Activated CD8-positive, alpha-beta memory T cell treated with anti-CD3 and anti-CD28 coated beads, Interleukin-2, amount 50 U/mL, for 1 hour (primary cell): ENCODE data around the gene OR2W3.

Experiments
- DNase-seq: peaks from one replicate; pipeline ENCODE4 v3.0.0-alpha.2; 2020; ENCODE audit errors: extremely low read depth

Gene OR2W3

GRCh38 chr1:247895163-247895637 lies at the start of gene OR2W3:
Gene OR2W3, plus strand, starts transcription at chr1:247895587. Its CDS starts 0 bp downstream, at chr1:247895587.
- no peak for DNase-seq

- DNase-seq, result no peak
Observed at GRCh38 chr1:247845693-247846017, 49.7 kb upstream of the OR2W3 start.

GRCh38 chr1:247848346-247848745 lies 47.0 kb upstream of the OR2W3 start:
- DNase-seq, result no peak

GRCh38 chr1:247849616-247850015 lies 45.8 kb upstream of the OR2W3 start:
- DNase-seq, result no peak

GRCh38 chr1:247854899-247855545 lies 40.4 kb upstream of the OR2W3 start:
- no peak for DNase-seq

- DNase-seq, result no peak
Observed at GRCh38 chr1:247855911-247856310, 39.5 kb upstream of the OR2W3 start.

GRCh38 chr1:247857069-247857984 lies 38.1 kb upstream of the OR2W3 start, which contains the start of gene TRIM58:
Gene TRIM58, plus strand, starts transcription at chr1:247857187. Its CDS starts 60 bp downstream, at chr1:247857247.
- no peak for DNase-seq

GRCh38 chr1:247857985-247858619 lies 37.3 kb upstream of the OR2W3 start:
- DNase-seq, result no peak

GRCh38 chr1:247862756-247863155 lies 32.6 kb upstream of the OR2W3 start:
- no peak for DNase-seq

- no peak for DNase-seq
Observed at GRCh38 chr1:247864644-247865043, 30.7 kb upstream of the OR2W3 start.

- no peak for DNase-seq
Observed at GRCh38 chr1:247865416-247865815, 30.0 kb upstream of the OR2W3 start.

GRCh38 chr1:247883346-247883745 lies 12.0 kb upstream of the OR2W3 start:
- no peak for DNase-seq

- DNase-seq, result no peak
Observed at GRCh38 chr1:247884797-247885413, 10.5 kb upstream of the OR2W3 start.

GRCh38 chr1:247895976-247896375 lies 589 bp downstream of the OR2W3 start:
- DNase-seq, result no peak

GRCh38 chr1:247904122-247904521 lies 8.7 kb downstream of the OR2W3 start:
- no peak for DNase-seq

GRCh38 chr1:247905181-247905580 lies 9.8 kb downstream of the OR2W3 start:
- no peak for DNase-seq

GRCh38 chr1:247905910-247906503 lies 10.6 kb downstream of the OR2W3 start:
- no peak for DNase-seq

- DNase-seq, result no peak
Observed at GRCh38 chr1:247906504-247907047, 11.2 kb downstream of the OR2W3 start.

GRCh38 chr1:247908766-247909165 lies 13.4 kb downstream of the OR2W3 start:
- no peak for DNase-seq

- no peak for DNase-seq
Observed at GRCh38 chr1:247913786-247914185, 18.4 kb downstream of the OR2W3 start.

- DNase-seq, result no peak
Observed at GRCh38 chr1:247914941-247915662, 19.7 kb downstream of the OR2W3 start.
